Transverse colon (tissue), 4 donors: Measurements from ENCODE around the gene DKK3. TPM values are rescaled to one million over a fixed set of nuclear protein-coding genes. Genes with fewer than 3 reads are reported as not detected.
A peak's percentile ranks its signal among the peaks of the same experiment; 100 is the strongest.

Experiments used
- DNase-seq: peaks from one replicate; pipeline ENCODE4 v3.0.0-alpha.2; 2019
- H3K27ac ChIP-seq, 4 donors: fragments of 200-600 bp; sonication (generic); 2 replicates each; pipeline ENCODE4 v1.5.1; 2016 to 2018; ENCODE audit warnings: inconsistent platforms in 4 of 4
- H3K27me3 ChIP-seq: fragments of 200-600 bp; sonication (generic); 2 replicates; pipeline ENCODE4 v1.5.1; 2017; ENCODE audit warnings: inconsistent platforms
- H3K36me3 ChIP-seq, 4 donors: fragments of 200-600 bp; sonication (generic); 2 replicates each; pipeline ENCODE4 v1.5.1; 2017 to 2019; ENCODE audit warnings: inconsistent platforms in 4 of 4
- H3K4me1 ChIP-seq, 4 donors: fragments of 200-600 bp; sonication (generic); 2 replicates each; pipeline ENCODE4 v1.5.1; 2017 to 2020; ENCODE audit warnings: inconsistent platforms in 4 of 4
- H3K4me3 ChIP-seq, 4 donors: fragments of 200-600 bp; sonication (generic); 1 replicate in 1 of 4; 2 replicates in 3 of 4; pipeline versions ENCODE4 v1.5.1 to v1.6.1; 2017 to 2019; ENCODE audit warnings: inconsistent platforms in 4 of 4
- H3K9me3 ChIP-seq, 2 donors: fragments of 200-600 bp; sonication (generic); 2 replicates each; pipeline ENCODE4 v1.5.1; 2017 to 2019; ENCODE audit warnings: inconsistent platforms in 2 of 2
- CTCF ChIP-seq, 5 experiments: fragments of 200-600 bp in 3 of 5; fragments of 450-650 bp in 2 of 5; sonication (generic) in 3 of 5; IDR thresholded peaks; 1 replicate in 2 of 5; 2 replicates in 3 of 5; pipeline ENCODE4 v1.5.1; 2016 to 2017; ENCODE audit warnings: antibody characterized with exemption in 5 of 5, inconsistent platforms in 3 of 5, mild to moderate bottlenecking in 2 of 5, moderate library complexity in 1 of 5
- EP300 ChIP-seq: sonication (generic); formaldehyde crosslinking; IDR thresholded peaks from one replicate; pipeline ENCODE4 v1.6.1; 2017; ENCODE audit warnings: antibody characterized with exemption, low read depth
- POLR2A ChIP-seq: fragments of 450-650 bp; IDR thresholded peaks from one replicate; pipeline ENCODE4 v1.6.1; 2016; ENCODE audit warnings: antibody characterized with exemption, mild to moderate bottlenecking, moderate library complexity
- POLR2AphosphoS5 ChIP-seq, 3 donors: sonication (generic); formaldehyde crosslinking; IDR thresholded peaks; one replicate each; pipeline ENCODE4 v1.6.1; 2016; ENCODE audit warnings: antibody characterized with exemption in 3 of 3
- WGBS, 2 donors: methylation state at CpG; one replicate each; pipeline ENCODE4 v1.1.5; 2018; ENCODE audit warnings: low coverage in 1 of 2; 5-methylcytosine and 5-hydroxymethylcytosine counted together
- in situ Hi-C, 4 donors: fragments of 200-750 bp; cut with MboI; loops; one replicate each; pipeline versions ENCODE4 v1.15.0 to v1.15.1; 2017; ENCODE audit warnings: low sequenced_read_pairs in 3 of 4, low pct_ligation_motif_present in 1 of 4, low pct_unique_long_range_greater_than_20kb in 1 of 4
- intact Hi-C: fragments of 100-400 bp; cut with DNase I; formaldehyde crosslinking; loops from one replicate; pipeline ENCODE4 v1.15.1; 2023; ENCODE audit warnings: low total_unique reads
- total RNA-seq, 4 donors: library from RNA; depleted of rRNA; stranded (reverse); fragments of >200 nt; gene quantifications; one replicate each; pipeline ENCODE4 v1.1.0, GENCODE V29; 2016

DKK3 gene
- total RNA-seq, 4 donors from 2014 or later = 27.2 to 181 (median 40.1) TPM

- H3K4me3 ChIP-seq = no peak overlapping the region
- peak overlapping the region; percentile 55 to 69 (median 66) for H3K27ac ChIP-seq
- intact Hi-C loops (no loop called here), in situ Hi-C loops (no loop called here)
- H3K27me3 ChIP-seq = no peaks in the 10 kb centered on the region
- 53 to 76% methylated on average over 5 to 8 of the region's 8 CpGs for WGBS, 2 donors
- DNase-seq = peak; percentile 33
- no peaks in the 10 kb centered on the region for H3K9me3 ChIP-seq
- H3K36me3 ChIP-seq = no peaks in the 10 kb centered on the region
- TF ChIP-seq POLR2AphosphoS5 (IDR thresholded peaks at IDR 0.05) = peak in 2 of 3 donors; percentile 12 to 45
- TF ChIP-seq EP300 = no peak
- peaks cover 21 to 46% (median 33%) of the 10 kb centered on the region in 4 donors for H3K4me1 ChIP-seq
These were observed 35.0 kb downstream of the DKK3 start for GRCh38 chr11:11973361-11973800.

- no peak overlapping the region for H3K4me3 ChIP-seq
- TF ChIP-seq EP300 = no peak
- no peak for TF ChIP-seq CTCF (IDR thresholded peaks at IDR 0.05)
- no peak for TF ChIP-seq POLR2AphosphoS5 (IDR thresholded peaks at IDR 0.05)
- no peak for TF ChIP-seq POLR2A
- DNase-seq = no peak
- intact Hi-C loops (no loop called here), in situ Hi-C loops (no loop called here)
- no peaks in the 10 kb centered on the region for H3K9me3 ChIP-seq
- WGBS, 2 donors = 70 to 80% methylated on average over 1 to 3 of the region's 3 CpGs
- no peaks in the 10 kb centered on the region for H3K27me3 ChIP-seq
- H3K36me3 ChIP-seq = no peaks in the 10 kb centered on the region
- peak overlapping the region; percentile 55 to 69 (median 66) for H3K27ac ChIP-seq
- H3K4me1 ChIP-seq = peaks cover 21 to 45% (median 33%) of the 10 kb centered on the region in 4 donors
These were observed 35.6 kb downstream of the DKK3 start for GRCh38 chr11:11972730-11973341.

GRCh38 chr11:11971906-11972547 lies 36.4 kb downstream of the DKK3 start:
- 60 to 86% methylated on average over 1 to 5 of the region's 5 CpGs for WGBS, 2 donors
- no peaks in the 10 kb centered on the region for H3K27me3 ChIP-seq
- TF ChIP-seq POLR2A = no peak
- no peak for TF ChIP-seq EP300
- TF ChIP-seq CTCF (IDR thresholded peaks at IDR 0.05) = no peak
- no peak for TF ChIP-seq POLR2AphosphoS5 (IDR thresholded peaks at IDR 0.05)
- H3K27ac ChIP-seq = peak overlapping the region in 1 of 4 donors; percentile 67
- no peaks in the 10 kb centered on the region for H3K36me3 ChIP-seq
- in situ Hi-C loops (no loop called here), intact Hi-C loops (no loop called here)
- H3K4me1 ChIP-seq = peaks cover 16 to 37% (median 26%) of the 10 kb centered on the region in 4 donors
- no peaks in the 10 kb centered on the region for H3K9me3 ChIP-seq
- no peak overlapping the region for H3K4me3 ChIP-seq
- DNase-seq = no peak

- Histone ChIP-seq H3K27ac (no peak overlapping the region), H3K9me3 (no peaks in the 10 kb centered on the region), H3K4me1 (peaks cover 7 to 24% (median 17%) of the 10 kb centered on the region in 4 donors), H3K4me3 (no peak overlapping the region), H3K27me3 (no peaks in the 10 kb centered on the region), H3K36me3 (no peaks in the 10 kb centered on the region)
- intact Hi-C loops = no loop called here
- 89% methylated on average over 2 of the region's 2 CpGs; no CpG with 5 or more reads in 1 of the 2 donors for WGBS, 2 donors
- no peak for TF ChIP-seq CTCF (IDR thresholded peaks at IDR 0.05)
- no peak for TF ChIP-seq POLR2A
- no peak for TF ChIP-seq EP300
- TF ChIP-seq POLR2AphosphoS5 (IDR thresholded peaks at IDR 0.05) = no peak
- no peak for DNase-seq
- in situ Hi-C loops = no loop called here
These were observed 37.9 kb downstream of the DKK3 start for GRCh38 chr11:11970556-11970955.
